Measurements from ENCODE around the gene SLC25A26. TPM values are rescaled to one million over a fixed set of nuclear protein-coding genes. Genes with fewer than 3 reads are reported as not detected.

The SLC25A26 gene
- total RNA-seq, 1 donor from 2014 or later, result 41.2 TPM

DNA sequence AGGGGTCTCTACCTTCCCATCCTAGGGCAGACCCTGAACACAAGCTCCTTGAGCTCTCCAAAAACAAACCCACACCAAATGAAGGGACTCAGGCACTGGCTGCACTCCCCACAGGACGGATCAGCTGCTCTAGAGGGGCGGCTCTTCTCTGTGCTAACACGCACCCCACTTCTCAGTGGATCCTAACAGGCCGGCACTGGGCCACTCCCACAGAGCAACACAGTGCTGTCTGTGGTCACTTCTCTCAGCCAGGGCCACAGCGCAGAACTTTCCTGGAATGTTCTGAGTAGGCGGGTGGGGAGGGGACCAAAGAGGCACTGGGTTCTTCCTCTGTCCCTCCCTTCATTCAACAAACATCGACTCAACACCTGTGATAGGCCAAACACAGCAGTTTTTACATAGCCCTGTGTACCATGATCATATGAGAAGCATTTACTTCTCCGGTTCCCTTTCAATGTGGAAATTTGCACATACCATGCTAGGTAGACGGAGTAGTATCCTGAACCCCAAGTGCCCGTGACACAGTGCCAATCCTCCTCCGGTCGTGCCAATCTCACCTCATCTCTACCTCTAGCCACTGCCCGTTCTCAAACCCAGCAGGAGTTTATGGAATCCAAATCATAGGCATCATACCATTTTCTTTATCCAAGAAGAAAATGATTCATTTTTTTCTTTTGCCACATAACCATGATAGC lies 181.9 kb downstream of the SLC25A26 start:
- TF ChIP-seq, protein P1, sequence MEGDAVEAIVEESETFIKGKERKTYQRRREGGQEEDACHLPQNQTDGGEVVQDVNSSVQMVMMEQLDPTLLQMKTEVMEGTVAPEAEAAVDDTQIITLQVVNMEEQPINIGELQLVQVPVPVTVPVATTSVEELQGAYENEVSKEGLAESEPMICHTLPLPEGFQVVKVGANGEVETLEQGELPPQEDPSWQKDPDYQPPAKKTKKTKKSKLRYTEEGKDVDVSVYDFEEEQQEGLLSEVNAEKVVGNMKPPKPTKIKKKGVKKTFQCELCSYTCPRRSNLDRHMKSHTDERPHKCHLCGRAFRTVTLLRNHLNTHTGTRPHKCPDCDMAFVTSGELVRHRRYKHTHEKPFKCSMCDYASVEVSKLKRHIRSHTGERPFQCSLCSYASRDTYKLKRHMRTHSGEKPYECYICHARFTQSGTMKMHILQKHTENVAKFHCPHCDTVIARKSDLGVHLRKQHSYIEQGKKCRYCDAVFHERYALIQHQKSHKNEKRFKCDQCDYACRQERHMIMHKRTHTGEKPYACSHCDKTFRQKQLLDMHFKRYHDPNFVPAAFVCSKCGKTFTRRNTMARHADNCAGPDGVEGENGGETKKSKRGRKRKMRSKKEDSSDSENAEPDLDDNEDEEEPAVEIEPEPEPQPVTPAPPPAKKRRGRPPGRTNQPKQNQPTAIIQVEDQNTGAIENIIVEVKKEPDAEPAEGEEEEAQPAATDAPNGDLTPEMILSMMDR (IDR thresholded peaks at IDR 0.05; ENCODE audit: insufficient read depth, low read length, poor library complexity, severe bottlenecking), result no peak
- H3K4me3 ChIP-seq (ENCODE audit: low read depth, low read length), result no peak overlapping the region
- H3K27me3 ChIP-seq (ENCODE audit: control insufficient read depth, insufficient read depth, low read length), result no peaks in the 10 kb centered on the region
- no peaks in the 10 kb centered on the region for H3K36me3 ChIP-seq (ENCODE audit: control insufficient read depth, insufficient read depth, low read length)
- DNase-seq (ENCODE audit: low read depth), result no peak

DNA sequence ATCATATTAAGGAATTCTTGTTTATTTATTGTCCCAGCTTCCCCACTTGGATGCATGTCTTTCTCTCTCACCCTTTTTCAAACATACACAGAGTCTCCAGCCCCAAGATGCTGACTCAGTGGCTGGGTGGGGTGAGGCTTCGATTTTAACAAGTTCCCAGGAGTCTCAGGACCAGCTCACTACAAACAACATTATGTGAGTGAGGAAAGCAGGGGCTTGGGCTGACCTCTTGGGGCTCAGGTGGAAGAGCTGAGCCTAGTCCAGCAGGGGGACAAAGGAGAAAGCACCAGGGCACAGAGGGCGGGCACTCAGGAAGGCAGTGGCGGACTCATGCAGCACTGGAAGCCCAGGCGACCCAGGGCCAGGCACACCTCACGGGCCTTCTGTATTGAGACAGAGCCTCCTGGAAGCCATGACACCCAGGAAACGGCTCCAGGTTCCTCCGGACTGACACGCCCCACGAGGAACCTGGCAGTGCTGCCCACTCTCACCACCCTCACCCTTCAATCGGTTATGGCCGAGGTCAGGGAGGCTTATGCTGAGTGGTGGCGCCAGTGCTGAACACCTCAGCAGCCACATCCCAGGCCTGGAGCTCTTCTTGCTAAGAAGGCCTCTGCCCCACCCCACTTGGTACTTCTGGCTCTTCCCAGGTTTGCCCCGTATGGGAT lies 182.7 kb downstream of the SLC25A26 start:
- TF ChIP-seq, protein P1 (IDR thresholded peaks at IDR 0.05; ENCODE audit: insufficient read depth, low read length, poor library complexity, severe bottlenecking), result no peak
- H3K4me3 ChIP-seq (ENCODE audit: low read depth, low read length), result no peak overlapping the region
- H3K27me3 ChIP-seq (ENCODE audit: control insufficient read depth, insufficient read depth, low read length), result no peaks in the 10 kb centered on the region
- no peaks in the 10 kb centered on the region for H3K36me3 ChIP-seq (ENCODE audit: control insufficient read depth, insufficient read depth, low read length)
- DNase-seq (ENCODE audit: low read depth), result no peak

DNA sequence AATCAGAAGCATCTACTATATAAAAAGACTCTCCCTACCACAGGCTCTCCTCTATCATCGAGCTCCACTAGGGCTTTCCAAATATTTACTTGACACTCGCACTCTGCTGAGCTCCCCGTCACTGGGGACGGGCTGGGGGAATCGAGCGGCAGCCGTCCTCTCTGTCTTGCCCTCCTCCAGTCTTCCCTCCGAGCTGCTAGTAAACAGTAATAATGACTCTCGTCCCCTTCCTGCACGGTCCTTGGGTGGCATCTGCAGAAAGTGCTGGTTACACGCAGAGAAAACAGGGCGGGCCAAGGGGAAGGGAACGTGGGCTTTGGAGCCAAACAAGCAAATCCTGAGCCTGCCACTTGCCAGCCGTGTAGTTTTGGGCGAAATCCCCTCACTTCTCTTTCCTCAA lies 183.4 kb downstream of the SLC25A26 start:
- Histone ChIP-seq H3K36me3 (ENCODE audit: control insufficient read depth, insufficient read depth, low read length) (no peaks in the 10 kb centered on the region), H3K4me3 (ENCODE audit: low read depth, low read length) (no peak overlapping the region), H3K27me3 (ENCODE audit: control insufficient read depth, insufficient read depth, low read length) (no peaks in the 10 kb centered on the region)
- TF ChIP-seq, protein P1 (IDR thresholded peaks at IDR 0.05; ENCODE audit: insufficient read depth, low read length, poor library complexity, severe bottlenecking), result no peak
- no peak for DNase-seq (ENCODE audit: low read depth)

DNA sequence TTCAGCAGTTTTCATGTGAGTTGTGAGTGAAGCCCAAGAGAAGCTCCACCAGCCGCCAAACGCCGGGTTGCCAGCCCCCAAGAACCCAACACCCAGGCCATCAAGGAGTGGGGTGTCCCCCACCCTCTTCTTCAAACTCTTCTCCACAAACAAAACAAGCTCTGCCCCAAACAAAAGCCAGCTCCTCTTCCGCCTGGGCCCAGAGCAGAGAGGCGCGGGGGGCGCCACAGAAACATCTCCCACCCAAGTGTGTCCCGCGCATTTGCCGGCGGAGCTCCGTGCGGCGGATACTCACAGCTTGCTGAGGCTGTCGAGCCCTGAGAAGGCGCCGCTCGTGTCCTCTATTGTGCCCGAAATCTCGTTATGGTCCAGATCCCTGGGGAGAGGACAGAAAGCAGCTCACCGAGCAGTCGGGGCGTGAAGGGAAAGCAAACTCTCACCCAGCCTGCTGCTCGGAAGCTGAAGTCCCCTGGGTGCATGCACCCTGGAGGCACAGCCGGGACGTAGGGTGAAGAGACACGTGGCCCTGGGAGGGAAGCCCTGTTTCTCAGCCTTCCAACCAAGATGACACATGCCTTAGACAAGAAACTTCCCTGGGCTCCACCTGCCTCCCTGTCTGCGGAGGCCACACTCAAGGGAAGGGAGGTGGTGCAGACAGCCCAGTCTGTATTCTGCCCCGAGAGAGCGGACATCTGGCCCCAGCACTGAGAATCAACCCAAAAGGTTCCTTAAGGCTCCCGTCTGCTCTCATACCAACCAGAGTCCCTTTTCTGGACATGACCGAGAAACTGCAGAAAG lies 184.3 kb downstream of the SLC25A26 start:
- no peaks in the 10 kb centered on the region for H3K27me3 ChIP-seq (ENCODE audit: control insufficient read depth, insufficient read depth, low read length)
- no peak overlapping the region for H3K4me3 ChIP-seq (ENCODE audit: low read depth, low read length)
- no peaks in the 10 kb centered on the region for H3K36me3 ChIP-seq (ENCODE audit: control insufficient read depth, insufficient read depth, low read length)
- DNase-seq (ENCODE audit: low read depth), result no peak
- TF ChIP-seq, protein P1 (IDR thresholded peaks at IDR 0.05; ENCODE audit: insufficient read depth, low read length, poor library complexity, severe bottlenecking), result no peak

DNA sequence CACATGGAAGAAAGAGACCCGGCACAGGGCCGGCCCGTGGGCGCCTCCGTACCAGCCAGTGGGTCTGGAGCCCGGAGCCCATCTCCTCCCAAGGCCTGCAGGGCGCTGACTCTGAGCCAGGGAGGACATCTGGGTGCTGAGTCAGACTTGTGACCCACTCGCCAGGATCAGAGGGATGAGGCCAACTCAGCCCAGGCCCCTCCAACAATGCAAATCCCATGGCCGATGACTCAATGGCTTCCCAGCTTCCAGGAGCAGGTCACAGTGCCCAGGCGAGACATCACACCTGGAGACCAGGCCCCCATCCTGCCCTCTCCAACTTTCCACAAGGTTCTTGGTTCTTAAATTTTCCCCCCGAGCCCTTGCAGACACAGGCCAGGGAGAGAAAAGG lies 184.9 kb downstream of the SLC25A26 start:
- no peak for DNase-seq (ENCODE audit: low read depth)
- no peak overlapping the region for H3K4me3 ChIP-seq (ENCODE audit: low read depth, low read length)
- TF ChIP-seq, protein P1 (IDR thresholded peaks at IDR 0.05; ENCODE audit: insufficient read depth, low read length, poor library complexity, severe bottlenecking), result no peak
- no peaks in the 10 kb centered on the region for H3K36me3 ChIP-seq (ENCODE audit: control insufficient read depth, insufficient read depth, low read length)
- no peaks in the 10 kb centered on the region for H3K27me3 ChIP-seq (ENCODE audit: control insufficient read depth, insufficient read depth, low read length)
